HG03520 (cell line): Measurements from ENCODE around the gene ALOX5AP.

Experiments
- ATAC-seq: cut with Tn5 transposase; IDR thresholded peaks from one replicate; pipeline ENCODE4 v1.9.1; 2021; ENCODE audit warnings: mild to moderate bottlenecking, moderate library complexity; ENCODE audit not compliant: unreplicated experiment

Gene ALOX5AP

GRCh38 chr13:30712536-30713532, 22.5 kb upstream of the ALOX5AP start:
- no peak for ATAC-seq

DNA sequence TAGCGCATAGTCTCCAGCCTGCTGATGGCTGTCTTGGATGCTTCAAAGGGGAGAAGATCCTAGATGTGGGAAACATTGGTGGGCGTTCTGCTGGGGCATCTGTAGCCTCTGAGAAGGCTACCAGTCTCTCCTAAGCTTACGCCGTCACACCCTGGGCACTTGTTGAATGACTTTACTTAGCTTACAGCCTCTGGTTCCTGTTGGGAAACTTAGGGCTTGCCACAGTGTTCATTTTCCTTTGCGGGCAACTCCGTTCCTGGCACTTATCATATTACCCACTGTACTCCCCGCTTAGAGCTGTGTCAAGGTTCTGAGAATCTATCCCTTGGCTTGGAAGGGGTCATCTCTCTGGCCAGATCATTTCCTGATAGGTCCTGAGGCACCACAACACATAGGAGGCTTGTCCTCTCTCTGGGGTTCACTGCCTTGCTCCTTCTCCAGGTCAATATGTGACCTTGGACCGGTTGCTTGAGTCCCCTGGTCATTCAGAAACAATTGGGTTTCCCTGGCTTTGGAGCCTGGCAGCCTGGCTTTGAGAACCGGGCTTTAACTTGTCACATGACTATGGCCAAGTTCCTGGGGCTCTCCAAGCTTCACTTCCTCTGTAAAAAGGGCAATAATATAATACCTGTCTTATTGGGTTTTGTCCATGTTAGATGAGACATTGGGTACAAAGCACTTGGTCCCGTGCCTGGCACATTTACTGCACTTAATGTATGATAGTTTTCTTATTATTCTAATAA, 20.5 kb upstream of the ALOX5AP start:
- ATAC-seq: no peak

DNA sequence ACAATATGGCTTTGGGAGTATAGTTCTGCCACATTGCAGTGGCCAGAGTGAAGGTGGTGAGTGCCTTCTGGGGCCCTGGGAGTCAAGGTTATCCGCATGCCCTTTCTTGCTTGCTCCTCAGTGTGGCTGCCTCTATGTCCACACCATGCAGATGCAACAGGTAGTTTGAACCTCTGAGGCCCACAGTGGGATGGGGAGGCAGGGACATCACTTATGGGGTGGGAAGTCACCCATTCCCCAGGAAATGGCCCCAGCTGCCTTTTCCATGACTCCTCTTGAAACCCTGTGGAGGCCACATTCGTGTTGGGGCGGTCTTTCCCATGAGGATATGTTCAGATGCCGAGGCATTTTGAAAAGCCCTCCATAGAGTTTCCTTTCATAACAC, 20.0 kb upstream of the ALOX5AP start:
- no peak for ATAC-seq

- ATAC-seq: no peak
Observed at GRCh38 chr13:30715837-30716236, 19.5 kb upstream of the ALOX5AP start.

DNA sequence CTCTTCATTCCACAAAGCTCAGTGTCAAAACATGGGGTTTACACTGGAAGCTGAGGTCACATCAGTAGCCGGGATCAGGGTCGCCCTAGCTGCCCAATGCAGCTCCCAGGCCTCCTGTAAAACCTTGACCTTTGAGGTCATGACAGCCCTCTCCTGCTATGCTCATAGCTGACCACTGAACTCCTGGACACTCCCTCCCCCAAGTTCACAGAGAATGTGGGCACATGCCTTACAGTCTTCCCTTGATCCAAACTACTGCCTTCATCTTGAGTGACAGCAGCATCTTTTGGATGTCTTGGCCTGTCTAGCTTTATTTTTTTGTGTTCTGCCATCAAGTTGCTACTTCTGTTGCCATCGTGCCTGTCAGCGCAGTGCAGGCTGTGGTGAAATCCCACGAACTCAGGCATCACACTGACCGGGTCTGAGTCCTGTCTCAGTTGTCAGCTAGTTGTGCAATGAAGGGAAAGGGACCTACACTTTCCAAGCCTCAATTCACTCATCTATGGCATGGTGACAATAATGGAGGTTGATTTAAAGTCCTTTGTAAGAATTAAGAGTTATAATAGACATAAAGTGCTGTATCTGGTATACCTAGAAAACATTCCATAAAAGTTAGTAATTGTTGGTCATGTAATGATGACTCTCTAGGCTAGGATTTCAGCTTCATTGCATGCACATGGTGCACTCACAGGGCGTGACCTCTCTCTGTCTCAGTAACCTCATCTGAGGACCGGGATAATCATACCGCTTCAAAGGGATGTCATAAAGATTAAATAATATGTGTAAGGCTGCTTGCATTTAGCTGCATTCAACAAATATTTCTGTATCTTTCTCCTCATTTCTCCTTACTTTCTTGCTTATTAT, 16.4 kb upstream of the ALOX5AP start:
- ATAC-seq: no peak

DNA sequence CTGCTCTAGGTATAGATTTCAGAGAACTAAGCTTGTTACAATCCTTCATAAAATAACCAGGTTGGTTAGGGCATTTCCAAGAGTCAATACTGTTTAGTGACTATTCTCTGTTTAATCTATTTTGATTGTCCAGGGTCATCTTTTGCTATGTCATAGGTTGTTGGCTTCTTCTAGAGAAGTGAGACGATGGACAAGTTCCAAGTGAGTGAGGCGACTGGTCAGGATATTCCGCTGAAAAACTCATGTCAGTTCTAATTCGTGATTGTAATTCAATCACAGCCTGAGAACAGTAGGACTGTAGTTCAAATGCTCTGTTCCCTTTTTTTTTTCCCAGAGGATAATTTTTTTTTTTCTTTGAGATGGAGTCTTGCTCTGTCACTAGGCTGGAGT, 15.8 kb upstream of the ALOX5AP start:
- ATAC-seq: no peak

DNA sequence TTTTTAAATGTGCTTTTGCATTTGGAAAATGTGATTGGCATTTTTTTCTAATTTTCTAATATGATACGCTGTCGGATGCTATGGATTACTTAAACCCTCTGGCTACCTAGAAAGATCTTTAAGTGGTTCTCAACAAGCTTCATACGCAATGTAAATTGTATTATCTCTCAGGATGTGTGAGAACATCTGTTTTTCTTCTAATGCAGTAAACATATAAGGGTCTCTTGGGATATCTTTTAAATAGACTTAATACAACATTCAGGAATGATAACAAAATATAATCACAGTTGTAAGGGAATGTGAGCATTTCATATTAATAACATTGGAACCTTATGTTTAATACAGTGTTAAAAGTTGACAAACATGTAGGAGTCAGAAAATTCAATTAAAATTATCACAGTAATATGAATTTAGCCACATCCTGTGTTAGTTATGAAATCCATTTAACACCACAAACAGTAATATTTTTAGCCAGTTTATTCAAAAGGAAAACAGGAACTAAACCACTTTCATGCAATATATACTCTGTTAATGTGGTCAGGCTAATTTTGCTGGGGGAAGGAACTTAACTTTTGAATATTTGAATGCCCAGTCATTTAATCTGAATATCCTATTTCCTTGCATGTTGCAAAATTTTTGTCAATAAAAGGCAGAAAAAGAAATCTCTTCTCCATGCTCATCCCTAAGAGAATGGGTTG, 15.0 kb upstream of the ALOX5AP start:
- peak; percentile 67 for ATAC-seq

DNA sequence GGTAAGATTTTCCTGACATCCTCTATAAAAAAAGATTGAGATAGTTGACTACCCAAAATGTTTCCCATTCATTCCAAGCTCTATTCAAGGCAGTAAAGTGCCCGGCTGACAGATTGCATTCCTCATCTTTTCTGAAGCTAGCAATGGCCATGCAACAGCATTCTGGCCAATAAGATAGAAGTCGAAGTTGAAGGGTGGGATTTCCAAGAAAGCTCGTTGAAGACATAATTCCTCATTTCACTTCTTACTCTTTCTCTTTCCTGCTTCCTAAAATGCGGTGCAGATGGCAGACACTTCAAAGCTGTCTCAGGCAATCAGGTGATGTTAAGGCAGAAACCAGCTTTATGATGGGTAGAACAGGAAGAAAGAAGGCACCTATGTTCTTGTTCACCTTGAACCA, 13.4 kb upstream of the ALOX5AP start:
- ATAC-seq: no peak

DNA sequence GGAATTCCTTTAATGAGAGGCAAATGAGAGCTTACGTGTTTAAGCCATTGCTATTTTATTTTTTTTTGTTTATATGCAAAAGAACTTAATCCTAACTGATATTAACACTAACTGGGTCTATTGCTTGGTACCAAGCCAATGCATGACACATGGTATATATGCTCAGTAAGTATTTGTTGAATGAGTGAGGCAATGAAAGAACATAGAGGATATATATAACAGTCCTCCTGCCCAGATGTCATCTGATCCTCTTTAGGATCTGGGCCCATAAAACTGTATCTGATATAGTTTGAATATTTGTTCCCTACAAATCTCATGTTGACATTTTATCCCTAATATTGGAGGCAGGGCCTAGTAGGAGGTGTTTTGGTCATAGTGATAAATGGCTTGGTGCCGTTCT, 13.0 kb upstream of the ALOX5AP start:
- no peak for ATAC-seq

GRCh38 chr13:30724778-30725177, 10.6 kb upstream of the ALOX5AP start:
- ATAC-seq: no peak

GRCh38 chr13:30725326-30726085, 9.8 kb upstream of the ALOX5AP start:
- no peak for ATAC-seq

GRCh38 chr13:30726192-30726591, 9.2 kb upstream of the ALOX5AP start:
- no peak for ATAC-seq

- ATAC-seq: no peak
Observed at GRCh38 chr13:30727491-30728355, 7.6 kb upstream of the ALOX5AP start.

DNA sequence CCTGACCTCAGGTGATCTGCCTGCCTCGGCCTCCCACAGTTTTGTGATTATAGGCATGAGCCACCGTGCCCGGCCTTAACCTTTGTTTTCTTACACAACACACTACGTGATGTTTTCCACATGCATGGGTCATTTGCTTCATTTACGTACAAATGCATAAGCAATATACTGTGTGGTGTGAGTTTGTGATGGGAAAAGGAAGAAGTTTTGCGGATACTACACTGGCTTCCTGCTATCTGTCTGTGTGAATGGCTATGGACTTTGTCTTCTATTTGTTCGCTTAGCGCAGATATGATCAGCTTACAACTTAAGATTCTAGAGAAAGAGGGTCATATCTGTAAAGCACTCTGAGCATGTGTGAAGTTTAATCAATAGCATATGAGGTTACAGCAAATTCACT, 5.5 kb upstream of the ALOX5AP start:
- no peak for ATAC-seq

DNA sequence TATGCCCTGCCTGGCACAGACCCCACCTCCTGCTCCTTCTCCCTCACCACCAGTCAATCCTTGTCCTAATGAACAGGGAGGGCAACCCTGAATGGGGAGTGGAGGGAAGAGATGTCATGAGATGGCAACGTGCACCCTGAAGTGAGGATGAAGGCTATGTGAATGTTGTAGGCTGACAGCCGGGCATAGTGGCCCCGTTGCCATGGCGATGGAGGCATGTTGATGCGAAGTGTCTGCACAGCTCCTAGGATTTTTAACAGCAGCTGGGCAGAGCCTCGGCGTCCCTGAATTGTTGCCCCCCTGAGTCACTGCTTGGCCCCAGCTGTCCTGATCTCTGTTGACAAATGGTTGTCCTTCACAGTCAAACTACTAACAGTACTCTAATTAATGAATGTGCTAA, 4.8 kb upstream of the ALOX5AP start:
- ATAC-seq: no peak

GRCh38 chr13:30731361-30732045, 3.8 kb upstream of the ALOX5AP start:
- ATAC-seq: no peak

- no peak for ATAC-seq
Observed at GRCh38 chr13:30732046-30732390, 3.3 kb upstream of the ALOX5AP start.

- no peak for ATAC-seq
Observed at GRCh38 chr13:30734439-30734838, 904 bp upstream of the ALOX5AP start.

DNA sequence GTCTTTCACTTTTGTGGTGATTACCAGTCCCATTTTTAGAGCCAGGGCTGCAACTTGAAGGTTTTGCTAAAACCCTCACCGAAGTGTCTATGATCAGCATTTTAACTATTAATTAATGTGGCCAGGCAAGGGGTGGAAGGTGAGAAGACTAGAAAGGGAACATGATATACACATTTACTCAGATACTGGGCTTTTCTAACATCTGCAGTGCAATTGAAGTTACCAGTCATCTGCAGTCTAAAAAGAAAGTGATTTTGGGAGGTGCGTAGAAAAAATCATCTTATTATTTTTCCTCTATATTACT, 481 bp downstream of the ALOX5AP start:
- no peak for ATAC-seq
